ENCODE measurements around the gene SLC22A5.

The SLC22A5 gene

GRCh38 chr5:132378580-132378979 is 9.1 kb downstream of the SLC22A5 start:
- Histone ChIP-seq H3K4me1 (ENCODE audit: control insufficient read depth, low read length) (no peaks in the 10 kb centered on the region), H3K79me2 (ENCODE audit: control insufficient read depth, low read length) (no peaks in the 10 kb centered on the region), H3K9me2 (replicated peaks; ENCODE audit: control insufficient read depth, low read length) (no peaks in the 10 kb centered on the region), H3K4me2 (ENCODE audit: low read length) (no peak overlapping the region), H3K36me3 (ENCODE audit: control insufficient read depth, low read length) (no peaks in the 10 kb centered on the region), H3K27me3 (ENCODE audit: control insufficient read depth, low read length) (no peaks in the 10 kb centered on the region), H4K20me1 (ENCODE audit: control insufficient read depth, insufficient read depth, low read depth, low read length) (no peaks in the 10 kb centered on the region), H3K9me3 (ENCODE audit: control insufficient read depth, insufficient read depth, low read length) (no peaks in the 10 kb centered on the region), H3K27ac (ENCODE audit: low read depth, low read length) (no peak overlapping the region), H3K4me3 (ENCODE audit: low read length) (no peak overlapping the region), H3F3A (ENCODE audit: control insufficient read depth, insufficient read depth) (no peaks in the 10 kb centered on the region)
- TF ChIP-seq EZH2phosphoT487 (IDR thresholded peaks at IDR 0.05; ENCODE audit: borderline replicate concordance, low read length) (no peak), CTCF (IDR thresholded peaks at IDR 0.05; ENCODE audit: low read depth, low read length, poor library complexity, severe bottlenecking) (no peak)

GRCh38 chr5:132380047-132380446 is 10.5 kb downstream of the SLC22A5 start:
- no peak for TF ChIP-seq EZH2phosphoT487 (IDR thresholded peaks at IDR 0.05; ENCODE audit: borderline replicate concordance, low read length)
- Histone ChIP-seq H3K4me2 (ENCODE audit: low read length) (no peak overlapping the region), H3K27ac (ENCODE audit: low read depth, low read length) (no peak overlapping the region), H3K27me3 (ENCODE audit: control insufficient read depth, low read length) (no peaks in the 10 kb centered on the region), H3K9me3 (ENCODE audit: control insufficient read depth, insufficient read depth, low read length) (no peaks in the 10 kb centered on the region), H3K4me3 (ENCODE audit: low read length) (no peak overlapping the region), H3K36me3 (ENCODE audit: control insufficient read depth, low read length) (no peaks in the 10 kb centered on the region), H3K9me2 (replicated peaks; ENCODE audit: control insufficient read depth, low read length) (no peaks in the 10 kb centered on the region), H3K4me1 (ENCODE audit: control insufficient read depth, low read length) (no peaks in the 10 kb centered on the region), H4K20me1 (ENCODE audit: control insufficient read depth, insufficient read depth, low read depth, low read length) (no peaks in the 10 kb centered on the region), H3K79me2 (ENCODE audit: control insufficient read depth, low read length) (no peaks in the 10 kb centered on the region), H3F3A (ENCODE audit: control insufficient read depth, insufficient read depth) (no peaks in the 10 kb centered on the region)

- no peak for TF ChIP-seq CTCF (IDR thresholded peaks at IDR 0.05; ENCODE audit: low read depth, low read length, poor library complexity, severe bottlenecking)
- TF ChIP-seq EZH2phosphoT487 (IDR thresholded peaks at IDR 0.05; ENCODE audit: borderline replicate concordance, low read length) = no peak
- Histone ChIP-seq H3K4me1 (ENCODE audit: control insufficient read depth, low read length) (peaks cover 7% of the 10 kb centered on the region), H3K27me3 (ENCODE audit: control insufficient read depth, low read length) (no peaks in the 10 kb centered on the region)
Observed at GRCh38 chr5:132380741-132381140, 11.2 kb downstream of the SLC22A5 start.

GRCh38 chr5:132381614-132382013 is 12.1 kb downstream of the SLC22A5 start:
- Histone ChIP-seq H3K27me3 (ENCODE audit: control insufficient read depth, low read length) (no peaks in the 10 kb centered on the region), H4K20me1 (ENCODE audit: control insufficient read depth, insufficient read depth, low read depth, low read length) (no peaks in the 10 kb centered on the region), H3K79me2 (ENCODE audit: control insufficient read depth, low read length) (no peaks in the 10 kb centered on the region), H3K4me3 (ENCODE audit: low read length) (no peak overlapping the region), H3K9me2 (replicated peaks; ENCODE audit: control insufficient read depth, low read length) (no peaks in the 10 kb centered on the region), H3K36me3 (ENCODE audit: control insufficient read depth, low read length) (no peaks in the 10 kb centered on the region), H3K4me2 (ENCODE audit: low read length) (no peak overlapping the region), H3K4me1 (ENCODE audit: control insufficient read depth, low read length) (peaks cover 7% of the 10 kb centered on the region), H3F3A (ENCODE audit: control insufficient read depth, insufficient read depth) (no peaks in the 10 kb centered on the region), H3K9me3 (ENCODE audit: control insufficient read depth, insufficient read depth, low read length) (no peaks in the 10 kb centered on the region), H3K27ac (ENCODE audit: low read depth, low read length) (no peak overlapping the region)
- TF ChIP-seq CTCF (IDR thresholded peaks at IDR 0.05; ENCODE audit: low read depth, low read length, poor library complexity, severe bottlenecking) (no peak), EZH2phosphoT487 (IDR thresholded peaks at IDR 0.05; ENCODE audit: borderline replicate concordance, low read length) (no peak)

More at GRCh38 chr5:132380741-132381140, 11.2 kb downstream of the SLC22A5 start:
- Histone ChIP-seq H3K4me3 (ENCODE audit: low read length) (no peak overlapping the region), H3F3A (ENCODE audit: control insufficient read depth, insufficient read depth) (no peaks in the 10 kb centered on the region), H3K9me3 (ENCODE audit: control insufficient read depth, insufficient read depth, low read length) (no peaks in the 10 kb centered on the region), H3K36me3 (ENCODE audit: control insufficient read depth, low read length) (no peaks in the 10 kb centered on the region), H3K4me2 (ENCODE audit: low read length) (no peak overlapping the region), H3K27ac (ENCODE audit: low read depth, low read length) (no peak overlapping the region), H4K20me1 (ENCODE audit: control insufficient read depth, insufficient read depth, low read depth, low read length) (no peaks in the 10 kb centered on the region), H3K79me2 (ENCODE audit: control insufficient read depth, low read length) (no peaks in the 10 kb centered on the region), H3K9me2 (replicated peaks; ENCODE audit: control insufficient read depth, low read length) (no peaks in the 10 kb centered on the region)
